KMS-11 (cell line): Measurements from ENCODE around the gene FBN1.

Experiments
- H2AFZ ChIP-seq: fragments of 200-600 bp; sonication (generic); 2 replicates; pipeline ENCODE4 v1.6.1; 2016; ENCODE audit warnings: antibody characterized with exemption, mixed run types, low read depth
- H3K27ac ChIP-seq: fragments of 200-600 bp; sonication (generic); 2 replicates; pipeline ENCODE4 v1.6.1; 2016; ENCODE audit warnings: mild to moderate bottlenecking, mixed run types
- H3K27me3 ChIP-seq: fragments of 200-600 bp; sonication (generic); 2 replicates; pipeline ENCODE4 v1.6.1; 2017; ENCODE audit warnings: mild to moderate bottlenecking, low read depth, mixed run types, moderate library complexity; ENCODE audit not compliant: insufficient read depth
- H3K36me3 ChIP-seq: fragments of 200-600 bp; sonication (generic); 2 replicates; pipeline ENCODE4 v1.6.1; 2017; ENCODE audit warnings: mild to moderate bottlenecking, mixed run types; ENCODE audit not compliant: insufficient read depth
- H3K4me1 ChIP-seq: fragments of 200-600 bp; sonication (generic); 2 replicates; pipeline ENCODE4 v1.6.1; 2016; ENCODE audit warnings: mild to moderate bottlenecking, low read depth, mixed run types; ENCODE audit not compliant: poor library complexity, severe bottlenecking
- H3K4me2 ChIP-seq: fragments of 200-600 bp; sonication (generic); 2 replicates; pipeline ENCODE4 v1.7.0; 2016; ENCODE audit warnings: mild to moderate bottlenecking, mixed run types
- H3K4me3 ChIP-seq: fragments of 200-600 bp; sonication (generic); IDR thresholded peaks from 2 replicates; pipeline ENCODE4 v1.6.1; 2017; ENCODE audit warnings: low read depth, low read length, mixed read lengths; ENCODE audit not compliant: insufficient read depth
- H3K79me2 ChIP-seq: fragments of 200-600 bp; sonication (generic); 2 replicates; pipeline ENCODE4 v1.6.1; 2016; ENCODE audit warnings: low read depth, mixed run types; ENCODE audit not compliant: insufficient read depth
- H3K9ac ChIP-seq: fragments of 200-600 bp; sonication (generic); 2 replicates; pipeline ENCODE4 v1.6.1; 2016; ENCODE audit warnings: mild to moderate bottlenecking, mixed run types
- H4K20me1 ChIP-seq: fragments of 200-600 bp; sonication (generic); 2 replicates; pipeline ENCODE4 v1.6.1; 2016; ENCODE audit warnings: mild to moderate bottlenecking, mixed run types; ENCODE audit not compliant: insufficient read depth
- CTCF ChIP-seq: fragments of 200-600 bp; sonication (generic); conservative IDR thresholded peaks from 2 replicates; pipeline ENCODE4 v1.6.1; 2017; ENCODE audit warnings: low read depth, mild to moderate bottlenecking, antibody characterized with exemption, low read length, moderate library complexity, mixed read lengths

Gene FBN1

DNA sequence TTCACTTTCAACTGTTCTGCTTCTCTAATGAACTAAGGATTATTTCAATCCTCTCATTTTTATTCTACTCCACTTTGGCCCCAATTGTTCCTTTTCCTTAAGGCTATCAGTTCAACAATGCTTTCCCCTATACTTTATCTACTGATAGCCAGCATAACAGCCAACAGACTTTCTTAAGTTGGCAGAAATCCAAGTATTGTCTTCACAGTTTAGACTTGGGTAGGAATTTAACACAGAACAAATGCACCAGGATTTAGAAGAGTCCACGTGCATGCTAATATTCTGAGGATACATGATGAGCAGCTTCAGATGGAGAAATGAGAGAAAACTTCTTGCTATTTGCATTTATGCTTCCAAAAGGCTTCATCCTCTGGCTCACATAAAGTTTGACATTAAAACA is 54.8 kb downstream of the FBN1 start:
- no peak overlapping the region for H3K27ac ChIP-seq
- no peak overlapping the region for H3K4me2 ChIP-seq
- no peaks in the 10 kb centered on the region for H4K20me1 ChIP-seq
- no peak overlapping the region for H3K9ac ChIP-seq
- H3K79me2 ChIP-seq: no peaks in the 10 kb centered on the region
- TF ChIP-seq CTCF: no peak
- no peak overlapping the region for H2AFZ ChIP-seq
- H3K4me1 ChIP-seq: no peaks in the 10 kb centered on the region
- no peaks in the 10 kb centered on the region for H3K36me3 ChIP-seq
- no peaks in the 10 kb centered on the region for H3K27me3 ChIP-seq
- no peak overlapping the region for H3K4me3 ChIP-seq

- Histone ChIP-seq H4K20me1 (no peaks in the 10 kb centered on the region), H2AFZ (no peak overlapping the region), H3K79me2 (no peaks in the 10 kb centered on the region), H3K36me3 (no peaks in the 10 kb centered on the region), H3K9ac (no peak overlapping the region), H3K4me2 (no peak overlapping the region), H3K27ac (no peak overlapping the region), H3K4me1 (no peaks in the 10 kb centered on the region), H3K4me3 (no peak overlapping the region), H3K27me3 (no peaks in the 10 kb centered on the region)
- no peak for TF ChIP-seq CTCF
Measured at GRCh38 chr15:48584812-48585563, 60.5 kb downstream of the FBN1 start.

DNA sequence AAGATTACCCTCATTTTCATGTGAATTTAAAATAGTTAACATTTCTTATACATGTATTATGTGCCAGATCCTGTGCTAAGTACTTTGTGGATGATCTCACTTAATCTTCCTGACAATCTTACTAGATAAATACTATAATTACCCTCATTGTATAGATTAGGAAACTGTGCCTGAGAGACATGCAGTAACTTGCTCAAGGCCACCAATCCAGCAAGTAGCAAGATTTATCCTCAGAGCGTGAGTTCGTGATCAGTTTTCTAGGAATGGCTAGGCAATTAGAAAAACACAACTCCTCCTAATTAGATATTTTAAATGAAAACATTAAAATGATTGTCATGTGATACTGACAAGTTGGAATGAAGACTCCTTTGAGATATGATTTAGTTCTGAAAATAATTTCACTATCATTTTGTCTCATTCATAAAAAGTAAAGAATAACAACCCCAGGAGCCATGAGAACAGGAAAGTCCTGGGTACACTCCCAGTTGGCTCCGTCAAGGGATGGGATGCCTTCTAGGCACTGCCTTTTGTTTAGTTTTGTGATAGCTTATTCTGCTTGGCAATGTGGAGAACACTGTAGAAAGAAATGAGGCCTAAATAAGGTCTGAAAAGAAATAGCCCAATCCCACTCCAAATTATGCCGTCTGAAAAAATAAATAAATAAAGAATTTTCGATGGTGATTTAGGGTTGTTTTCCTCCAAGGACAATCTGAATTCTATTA is 61.3 kb downstream of the FBN1 start:
- no peak overlapping the region for H3K9ac ChIP-seq
- no peaks in the 10 kb centered on the region for H3K79me2 ChIP-seq
- H4K20me1 ChIP-seq: no peaks in the 10 kb centered on the region
- no peak overlapping the region for H3K4me3 ChIP-seq
- H3K27ac ChIP-seq: no peak overlapping the region
- no peaks in the 10 kb centered on the region for H3K36me3 ChIP-seq
- H3K27me3 ChIP-seq: no peaks in the 10 kb centered on the region
- no peaks in the 10 kb centered on the region for H3K4me1 ChIP-seq
- no peak for TF ChIP-seq CTCF
- H3K4me2 ChIP-seq: no peak overlapping the region
- H2AFZ ChIP-seq: no peak overlapping the region

DNA sequence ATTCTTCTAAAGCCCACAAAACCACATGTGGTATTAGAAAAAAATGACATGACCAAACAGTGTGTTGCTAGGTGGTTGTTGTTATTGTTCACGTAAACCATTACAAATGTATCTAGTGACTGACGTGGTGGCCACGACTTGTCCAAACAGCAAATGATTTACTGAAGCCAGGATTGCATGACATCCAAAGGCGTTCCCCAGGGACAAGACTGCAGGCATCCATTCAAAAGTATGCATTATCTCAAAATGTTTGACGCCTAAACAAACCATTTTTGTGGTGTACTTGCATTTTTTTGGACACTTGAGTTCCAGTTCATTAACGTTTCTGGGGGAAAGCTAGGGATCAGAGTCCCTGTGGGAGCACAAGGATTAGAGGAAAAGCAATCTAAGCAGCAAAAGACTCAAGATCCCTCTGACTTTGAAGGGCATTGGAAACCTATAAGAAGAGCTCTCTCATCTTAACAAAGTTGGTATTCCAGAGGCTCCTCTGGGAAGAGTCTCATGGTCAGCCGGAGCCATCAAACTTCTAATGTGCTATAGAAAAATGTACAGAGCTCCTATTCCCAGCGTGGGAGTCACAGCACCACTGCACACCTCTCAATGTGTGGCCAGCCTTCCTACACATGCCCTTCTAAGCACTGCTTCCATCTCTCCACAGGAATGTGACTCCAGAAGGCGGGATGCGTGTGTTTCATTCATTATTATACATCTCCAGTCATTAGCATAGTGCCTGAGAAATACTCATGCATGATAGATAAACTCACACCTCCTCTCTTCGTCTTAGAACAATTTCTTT is 62.9 kb downstream of the FBN1 start:
- no peak overlapping the region for H3K27ac ChIP-seq
- no peaks in the 10 kb centered on the region for H3K79me2 ChIP-seq
- H3K4me3 ChIP-seq: no peak overlapping the region
- no peak overlapping the region for H3K9ac ChIP-seq
- no peak for TF ChIP-seq CTCF
- no peaks in the 10 kb centered on the region for H3K4me1 ChIP-seq
- no peak overlapping the region for H3K4me2 ChIP-seq
- H3K27me3 ChIP-seq: no peaks in the 10 kb centered on the region
- H3K36me3 ChIP-seq: no peaks in the 10 kb centered on the region
- H2AFZ ChIP-seq: no peak overlapping the region
- H4K20me1 ChIP-seq: no peaks in the 10 kb centered on the region
